GM21723 (cell line): ENCODE data around the gene NSDHL.

ENCODE experiments used
- ATAC-seq: cut with Tn5 transposase; IDR thresholded peaks from one replicate; pipeline ENCODE4 v1.9.1; 2021; ENCODE audit warnings: mild to moderate bottlenecking, moderate library complexity; ENCODE audit not compliant: unreplicated experiment

Gene NSDHL

GRCh38 chrX:152843852-152844251 is 13.0 kb downstream of the NSDHL start:
- ATAC-seq, result no peak

GRCh38 chrX:152844256-152844655 is 13.4 kb downstream of the NSDHL start:
- no peak for ATAC-seq

GRCh38 chrX:152845618-152846240 is 14.9 kb downstream of the NSDHL start:
- no peak for ATAC-seq

- ATAC-seq, result no peak
These were observed 16.4 kb downstream of the NSDHL start for GRCh38 chrX:152847281-152847680.

GRCh38 chrX:152850465-152850864 is 19.6 kb downstream of the NSDHL start:
- no peak for ATAC-seq

- no peak for ATAC-seq
These were observed 23.1 kb downstream of the NSDHL start for GRCh38 chrX:152853986-152854385.

GRCh38 chrX:152861116-152861515 is 30.3 kb downstream of the NSDHL start:
- no peak for ATAC-seq

- no peak for ATAC-seq
These were observed 31.0 kb downstream of the NSDHL start for GRCh38 chrX:152861826-152862225.

- ATAC-seq, result no peak
These were observed 34.5 kb downstream of the NSDHL start for GRCh38 chrX:152865232-152865920.

- ATAC-seq, result no peak
These were observed 35.5 kb downstream of the NSDHL start for GRCh38 chrX:152866386-152866785.

GRCh38 chrX:152869972-152870371 is 39.1 kb downstream of the NSDHL start:
- ATAC-seq, result no peak

- ATAC-seq, result no peak
These were observed 40.4 kb downstream of the NSDHL start for GRCh38 chrX:152871260-152871659.

GRCh38 chrX:152872522-152872921 is 41.7 kb downstream of the NSDHL start:
- ATAC-seq, result no peak

- ATAC-seq, result no peak
These were observed 42.5 kb downstream of the NSDHL start for GRCh38 chrX:152873361-152873760.

GRCh38 chrX:152876931-152877840 is 46.3 kb downstream of the NSDHL start:
- no peak for ATAC-seq

GRCh38 chrX:152878976-152879755 is 48.3 kb downstream of the NSDHL start:
- no peak for ATAC-seq

GRCh38 chrX:152881289-152881688 is 50.4 kb downstream of the NSDHL start:
- ATAC-seq, result no peak

- no peak for ATAC-seq
These were observed 53.3 kb downstream of the NSDHL start for GRCh38 chrX:152884171-152884570.

GRCh38 chrX:152886716-152887115 is 55.9 kb downstream of the NSDHL start:
- no peak for ATAC-seq

GRCh38 chrX:152892499-152892898 is 61.6 kb downstream of the NSDHL start:
- ATAC-seq, result no peak
